WTC11 (cell line): Measurements from ENCODE around the gene ANKDD1B.

Experiments
- ATF2 ChIP-seq: sonication (generic); formaldehyde crosslinking; IDR thresholded peaks from 2 replicates; pipeline ENCODE4 v1.8.1; 2022; ENCODE audit warnings: low read depth, missing genetic modification reagents, borderline replicate concordance
- ATF3 ChIP-seq: sonication (generic); formaldehyde crosslinking; conservative IDR thresholded peaks from 2 replicates; pipeline ENCODE4 v1.8.1; 2022; ENCODE audit warnings: mild to moderate bottlenecking, missing genetic modification reagents
- CBFB ChIP-seq: sonication (generic); formaldehyde crosslinking; IDR thresholded peaks from 2 replicates; pipeline ENCODE4 v1.8.1; 2022; ENCODE audit warnings: mild to moderate bottlenecking, low read depth, missing genetic modification reagents
- CTCF ChIP-seq: fragments of 200-600 bp; IDR thresholded peaks from 2 replicates; pipeline ENCODE4 v1.8.0; 2022; ENCODE audit warnings: antibody characterized with exemption
- ESRRA ChIP-seq: sonication (generic); formaldehyde crosslinking; IDR thresholded peaks from 2 replicates; pipeline ENCODE4 v1.8.1; 2022; ENCODE audit warnings: mild to moderate bottlenecking, missing genetic modification reagents, borderline replicate concordance
- ETV6 ChIP-seq: sonication (generic); formaldehyde crosslinking; IDR thresholded peaks from 2 replicates; pipeline ENCODE4 v1.8.1; 2022; ENCODE audit warnings: mild to moderate bottlenecking, missing genetic modification reagents
- FOXP4 ChIP-seq: sonication (generic); formaldehyde crosslinking; IDR thresholded peaks from 2 replicates; pipeline ENCODE4 v1.8.0; 2022; ENCODE audit warnings: mild to moderate bottlenecking, missing genetic modification reagents
- JAZF1 ChIP-seq: fragments of 250-450 bp; sonication (Bioruptor Pico); IDR thresholded peaks from 2 replicates; pipeline ENCODE4 v1.9.0; 2021; ENCODE audit warnings: moderate library complexity, mild to moderate bottlenecking, inconsistent platforms
- JUN ChIP-seq: sonication (generic); formaldehyde crosslinking; IDR thresholded peaks from 2 replicates; pipeline ENCODE4 v1.8.0; 2023; ENCODE audit warnings: mild to moderate bottlenecking, missing genetic modification reagents
- NR1H2 ChIP-seq: sonication (generic); formaldehyde crosslinking; IDR thresholded peaks from 2 replicates; pipeline ENCODE4 v1.9.0; 2021; ENCODE audit warnings: mild to moderate bottlenecking, moderate library complexity, missing genetic modification reagents
- USF2 ChIP-seq: sonication (generic); formaldehyde crosslinking; IDR thresholded peaks from 2 replicates; pipeline ENCODE4 v1.8.1; 2023; ENCODE audit warnings: mild to moderate bottlenecking, missing genetic modification reagents, moderate library complexity
- ZNF232 ChIP-seq: sonication (generic); formaldehyde crosslinking; IDR thresholded peaks from 2 replicates; pipeline ENCODE4 v1.8.0; 2022; ENCODE audit warnings: mild to moderate bottlenecking, missing genetic modification reagents
- ZNF263 ChIP-seq: sonication (generic); formaldehyde crosslinking; IDR thresholded peaks from 2 replicates; pipeline ENCODE4 v1.8.1; 2022; ENCODE audit warnings: low read depth, mild to moderate bottlenecking, moderate library complexity, missing genetic modification reagents

GRCh38 chr5:75686480-75686879, 75.2 kb downstream of the ANKDD1B start:
- TF ChIP-seq CTCF (no peak), JUN (CRISPR knock-in tag) (no peak), ETV6 (CRISPR knock-in tag) (no peak), ESRRA (CRISPR knock-in tag) (no peak), CBFB (CRISPR knock-in tag) (no peak), NR1H2 (CRISPR knock-in tag) (no peak), USF2 (CRISPR knock-in tag) (no peak), ZNF232 (no peak), ATF2 (CRISPR knock-in tag) (no peak), FOXP4 (CRISPR knock-in tag) (no peak), ATF3 (CRISPR knock-in tag) (no peak), JAZF1 (CRISPR knock-in tag) (no peak), ZNF263 (CRISPR knock-in tag) (no peak)
